Neuronal stem cell (in vitro differentiated cells): ENCODE data around the gene MCC.

Experiments
- DNase-seq: peaks from one replicate; pipeline ENCODE4 v3.0.0-alpha.2; 2013; ENCODE audit warnings: low spot score
- H2AFZ ChIP-seq: one replicate; pipeline ENCODE4 v1.6.1; 2013; ENCODE audit warnings: mild to moderate bottlenecking, low read length, inconsistent platforms
- H2AK5ac ChIP-seq: 2 replicates; pipeline ENCODE4 v1.6.1; 2013; ENCODE audit warnings: low read depth, mild to moderate bottlenecking, inconsistent platforms, low read length, moderate library complexity, mixed read lengths
- H2BK120ac ChIP-seq: 2 replicates; pipeline ENCODE4 v1.6.1; 2013; ENCODE audit warnings: low read depth, mild to moderate bottlenecking, inconsistent platforms, low read length, moderate library complexity, mixed read lengths
- H2BK12ac ChIP-seq: one replicate; pipeline ENCODE4 v1.6.1; 2013; ENCODE audit warnings: low read length, inconsistent platforms
- H2BK15ac ChIP-seq: 2 replicates; pipeline ENCODE4 v1.6.1; 2013; ENCODE audit warnings: mild to moderate bottlenecking, low read length, inconsistent platforms, mixed read lengths
- H2BK5ac ChIP-seq: one replicate; pipeline ENCODE4 v1.6.1; 2013; ENCODE audit warnings: inconsistent platforms, mild to moderate bottlenecking, low read length, moderate library complexity
- H3K14ac ChIP-seq: one replicate; pipeline ENCODE4 v1.6.1; 2013; ENCODE audit warnings: low read length, inconsistent platforms
- H3K18ac ChIP-seq: 2 replicates; pipeline ENCODE4 v1.6.1; 2013; ENCODE audit warnings: low read length, inconsistent platforms
- H3K23ac ChIP-seq: 2 replicates; pipeline ENCODE4 v1.6.1; 2013; ENCODE audit warnings: low read depth, mild to moderate bottlenecking, mixed read lengths, low read length, inconsistent platforms; ENCODE audit not compliant: poor library complexity
- H3K27ac ChIP-seq: replicated peaks from 3 replicates; pipeline ENCODE4 v1.5.1; 2013; ENCODE audit warnings: low read length, inconsistent platforms
- H3K27me3 ChIP-seq, 3 experiments: 2 replicates each; pipeline ENCODE4 v1.6.1; 2013; ENCODE audit warnings: low read length in 3 of 3, mild to moderate bottlenecking in 2 of 3, inconsistent platforms in 1 of 3, low read depth in 1 of 3, mixed read lengths in 1 of 3, moderate library complexity in 1 of 3; ENCODE audit not compliant: control insufficient read depth in 3 of 3, insufficient read depth in 3 of 3
- H3K36me3 ChIP-seq, 2 donors: replicated peaks in 1 of 2; 2 replicates each; pipeline ENCODE4 v1.6.1; 2013; ENCODE audit warnings: low read length in 2 of 2; ENCODE audit not compliant: control insufficient read depth in 2 of 2, insufficient read depth in 2 of 2
- H3K4ac ChIP-seq: 2 replicates; pipeline ENCODE4 v1.6.1; 2013; ENCODE audit warnings: inconsistent platforms, mild to moderate bottlenecking, low read length, moderate library complexity
- H3K4me1 ChIP-seq, 2 donors: 1 replicate in 1 of 2; 2 replicates in 1 of 2; pipeline ENCODE4 v1.6.1; 2013; ENCODE audit warnings: low read length in 2 of 2, low read depth in 1 of 2; ENCODE audit not compliant: control insufficient read depth in 2 of 2, insufficient read depth in 1 of 2
- H3K4me2 ChIP-seq: one replicate; pipeline ENCODE4 v1.6.1; 2013; ENCODE audit warnings: mild to moderate bottlenecking, low read length, inconsistent platforms; ENCODE audit not compliant: insufficient read depth, poor library complexity, severe bottlenecking
- H3K4me3 ChIP-seq, 2 donors: 2 replicates each; pipeline ENCODE4 v1.5.1; 2013; ENCODE audit warnings: low read length in 2 of 2, mild to moderate bottlenecking in 2 of 2, inconsistent platforms in 1 of 2, moderate library complexity in 1 of 2
- H3K79me1 ChIP-seq: one replicate; pipeline ENCODE4 v1.6.1; 2013; ENCODE audit warnings: low read depth, mild to moderate bottlenecking, inconsistent platforms, low read length, moderate library complexity
- H3K9ac ChIP-seq: one replicate; pipeline ENCODE4 v1.6.1; 2013; ENCODE audit warnings: mild to moderate bottlenecking, low read depth, low read length, inconsistent platforms; ENCODE audit not compliant: poor library complexity
- H3K9me3 ChIP-seq, 2 donors: replicated peaks in 1 of 2; 2 replicates each; pipeline versions ENCODE3 to v1.6.1; 2013; ENCODE audit warnings: low read length in 2 of 2, mild to moderate bottlenecking in 2 of 2, inconsistent platforms in 1 of 2, low read depth in 1 of 2, mixed read lengths in 1 of 2, moderate library complexity in 1 of 2; ENCODE audit not compliant: control insufficient read depth in 2 of 2, insufficient read depth in 1 of 2
- H4K8ac ChIP-seq: one replicate; pipeline ENCODE4 v1.6.1; 2013; ENCODE audit warnings: low read depth, mild to moderate bottlenecking, inconsistent platforms, low read length, moderate library complexity
- H4K91ac ChIP-seq: one replicate; pipeline ENCODE4 v1.6.1; 2013; ENCODE audit warnings: low read length, low read depth, mild to moderate bottlenecking, inconsistent platforms; ENCODE audit not compliant: poor library complexity
- WGBS, 2 donors: extraction: QIAGEN DNeasy Blood & Tissue Kit; methylation state at CpG; one replicate each; pipeline ENCODE4 v1.1.7; 2013; ENCODE audit warnings: missing lambda C conversion rate in 2 of 2, mixed read lengths in 1 of 2; ENCODE audit not compliant: insufficient read length in 2 of 2, insufficient replicate concordance in 1 of 2; ENCODE audit errors: extremely low coverage in 2 of 2; 5-methylcytosine and 5-hydroxymethylcytosine counted together

Gene MCC

DNA sequence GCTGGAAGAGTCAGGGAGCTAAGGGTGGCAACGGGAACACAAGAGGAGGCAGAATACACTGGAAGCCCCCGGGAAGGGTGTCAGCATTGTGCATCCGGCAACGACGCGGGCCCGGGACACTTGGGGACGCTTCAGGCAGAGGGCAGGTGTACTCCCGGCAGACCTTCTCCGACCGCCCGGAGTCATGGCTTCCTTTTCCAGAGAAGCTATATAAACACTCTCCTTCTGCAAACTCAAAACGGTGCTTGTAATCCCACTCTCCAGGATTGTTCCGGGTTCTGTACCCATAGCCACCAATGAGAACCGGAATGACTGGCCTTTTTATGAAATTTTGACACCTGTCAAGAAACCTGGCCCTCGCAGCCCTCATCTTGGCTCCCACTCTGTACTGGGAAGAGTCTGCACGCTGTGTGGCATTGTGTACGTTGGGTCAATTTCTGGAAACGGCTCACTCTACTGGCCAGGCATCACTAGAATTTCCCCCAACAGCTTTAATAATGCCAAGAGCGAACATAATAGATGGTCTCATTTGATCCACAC is 462 bp upstream of the MCC start:
- H3K18ac ChIP-seq = peak overlapping the region; percentile 89
- H2AK5ac ChIP-seq = no peak overlapping the region
- H3K79me1 ChIP-seq = no peaks in the 10 kb centered on the region
- peak overlapping the region; percentile 85 for H3K4me2 ChIP-seq
- H2BK15ac ChIP-seq = peak overlapping the region; percentile 91
- peaks cover 0 to 20% (median 10%) of the 10 kb centered on the region in 3 experiments for H3K27me3 ChIP-seq
- H3K36me3 ChIP-seq = no peaks in the 10 kb centered on the region
- peak overlapping the region; percentile 99 for H2AFZ ChIP-seq
- peak overlapping the region; percentile 89 for H3K9ac ChIP-seq
- peaks cover 7 to 23% of the 10 kb centered on the region in 2 donors for H3K9me3 ChIP-seq
- DNase-seq = no peak
- no peaks in the 10 kb centered on the region for H3K4me1 ChIP-seq
- H3K27ac ChIP-seq = no peak overlapping the region
- H4K8ac ChIP-seq = no peak overlapping the region
- H2BK120ac ChIP-seq = no peak overlapping the region
- H3K14ac ChIP-seq = no peak overlapping the region
- peak overlapping the region; percentile 88 to 91 for H3K4me3 ChIP-seq
- no peak overlapping the region for H3K4ac ChIP-seq
- no CpG with 5 or more reads among the region's 20 CpGs for WGBS, 2 donors
- H2BK5ac ChIP-seq = no peak overlapping the region
- H2BK12ac ChIP-seq = no peak overlapping the region
- H3K23ac ChIP-seq = peak overlapping the region; percentile 35
- H4K91ac ChIP-seq = no peak overlapping the region

DNA sequence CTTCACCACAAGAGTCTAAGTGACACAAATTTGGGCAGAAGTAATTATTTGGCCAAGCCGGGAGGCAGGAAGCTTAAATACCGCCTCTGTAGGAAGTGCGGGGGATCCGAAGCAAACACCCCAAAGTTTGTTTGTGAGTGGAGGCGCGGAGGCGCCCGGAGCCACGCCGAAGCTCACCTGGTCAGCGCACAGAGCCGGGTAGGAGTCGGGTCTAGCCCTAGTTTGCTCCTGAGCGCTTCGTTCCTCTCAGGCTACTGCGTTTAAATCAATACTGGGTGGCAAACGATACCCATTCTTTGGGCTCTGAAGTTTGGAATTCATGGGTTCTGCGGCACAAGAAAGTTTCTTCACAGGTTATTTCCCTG is 855 bp downstream of the MCC start:
- Histone ChIP-seq H4K91ac (no peak overlapping the region), H2AFZ (peak overlapping the region; percentile 99), H3K27ac (no peak overlapping the region), H3K9ac (peak overlapping the region; percentile 57), H3K23ac (no peak overlapping the region), H3K36me3 (no peaks in the 10 kb centered on the region), H3K18ac (no peak overlapping the region), H3K9me3 (peaks cover 7 to 23% of the 10 kb centered on the region in 2 donors), H3K14ac (no peak overlapping the region), H3K4me3 (peak overlapping the region; percentile 88 to 91), H2BK12ac (no peak overlapping the region), H2BK15ac (no peak overlapping the region), H2BK5ac (no peak overlapping the region), H3K79me1 (no peaks in the 10 kb centered on the region), H2AK5ac (no peak overlapping the region), H3K27me3 (peaks cover 0 to 20% (median 10%) of the 10 kb centered on the region in 3 experiments), H2BK120ac (no peak overlapping the region), H4K8ac (no peak overlapping the region), H3K4me1 (no peaks in the 10 kb centered on the region), H3K4ac (no peak overlapping the region), H3K4me2 (peak overlapping the region; percentile 85)
- DNase-seq = peak; percentile 18
- WGBS, 2 donors = no CpG with 5 or more reads among the region's 18 CpGs

DNA sequence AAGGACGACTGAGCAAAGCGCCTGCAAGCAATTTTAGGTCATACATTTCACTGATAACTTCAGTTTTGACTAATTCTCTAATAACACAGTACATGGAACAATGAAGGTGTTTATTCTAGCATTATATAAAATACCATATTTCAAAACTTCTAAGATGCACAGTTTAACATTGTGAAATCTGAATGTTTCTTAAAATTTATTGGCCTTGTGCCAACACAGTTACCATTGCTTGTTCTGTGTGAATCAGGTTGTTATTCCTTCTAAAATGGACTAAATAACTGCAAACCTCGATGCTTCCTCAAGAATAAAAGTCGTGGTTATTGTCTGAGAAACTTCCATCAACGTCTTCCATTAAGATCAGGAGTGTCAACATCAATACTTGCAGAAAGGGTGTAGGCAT is 8.0 kb downstream of the MCC start:
- no peak overlapping the region for H3K23ac ChIP-seq
- H2AFZ ChIP-seq = no peak overlapping the region
- H4K8ac ChIP-seq = no peak overlapping the region
- no peak overlapping the region for H3K4ac ChIP-seq
- H3K4me1 ChIP-seq = peaks cover 0 to 2% of the 10 kb centered on the region in 2 donors
- no peaks in the 10 kb centered on the region for H3K36me3 ChIP-seq
- H3K4me3 ChIP-seq = no peak overlapping the region
- WGBS, 2 donors = no CpG with 5 or more reads among the region's 5 CpGs
- no peak overlapping the region for H2BK15ac ChIP-seq
- H3K18ac ChIP-seq = no peak overlapping the region
- H3K4me2 ChIP-seq = no peak overlapping the region
- H4K91ac ChIP-seq = no peak overlapping the region
- DNase-seq = no peak
- H3K79me1 ChIP-seq = no peaks in the 10 kb centered on the region
- H3K14ac ChIP-seq = no peak overlapping the region
- H2AK5ac ChIP-seq = no peak overlapping the region
- no peak overlapping the region for H3K9ac ChIP-seq
- peaks cover 0 to under 1% (median 0%) of the 10 kb centered on the region in 3 experiments for H3K27me3 ChIP-seq
- H2BK5ac ChIP-seq = no peak overlapping the region
- H3K27ac ChIP-seq = no peak overlapping the region
- H2BK120ac ChIP-seq = no peak overlapping the region
- H3K9me3 ChIP-seq = no peaks in the 10 kb centered on the region
- no peak overlapping the region for H2BK12ac ChIP-seq

DNA sequence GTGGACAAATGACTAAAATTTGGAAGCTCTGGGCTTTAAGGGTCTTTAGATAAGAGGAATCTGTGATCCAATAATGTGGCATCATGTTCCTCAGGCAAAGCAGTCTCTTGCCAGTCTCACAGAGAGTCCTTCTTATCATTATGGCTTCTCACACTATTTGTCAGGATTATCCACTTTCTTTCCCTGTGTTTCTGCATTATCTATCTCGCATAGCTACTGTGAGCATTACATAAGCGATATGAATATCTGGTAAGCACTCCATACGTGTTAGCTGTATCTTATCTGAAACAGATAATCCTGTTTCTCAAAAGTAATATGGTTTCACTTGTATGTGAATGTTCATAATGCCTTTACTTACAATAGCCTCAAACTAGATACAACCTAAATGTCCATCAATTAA is 9.6 kb downstream of the MCC start:
- Histone ChIP-seq H4K8ac (no peak overlapping the region), H3K4me1 (peaks cover 0 to 4% of the 10 kb centered on the region in 2 donors), H2AK5ac (no peak overlapping the region), H3K36me3 (no peaks in the 10 kb centered on the region), H3K14ac (no peak overlapping the region), H3K79me1 (no peaks in the 10 kb centered on the region), H3K27ac (no peak overlapping the region), H3K9me3 (no peaks in the 10 kb centered on the region), H3K18ac (no peak overlapping the region), H2BK5ac (no peak overlapping the region), H4K91ac (no peak overlapping the region), H2AFZ (no peak overlapping the region), H3K23ac (no peak overlapping the region), H2BK12ac (no peak overlapping the region), H3K4me3 (no peak overlapping the region), H3K9ac (no peak overlapping the region), H2BK120ac (no peak overlapping the region), H3K4me2 (no peak overlapping the region), H3K27me3 (no peaks in the 10 kb centered on the region), H2BK15ac (no peak overlapping the region), H3K4ac (no peak overlapping the region)
- WGBS, 2 donors = no CpG with 5 or more reads among the region's 3 CpGs
- DNase-seq = no peak
